ENCODE measurements around the gene CAAP1.
"Not testable (repeated sequence)": the region's sequence is repeated elsewhere in the genome, so short reads cannot be mapped to it uniquely, and the experiment has no call there.

The CAAP1 gene

GRCh38 chr9:26892251-26893029 lies at the start of gene CAAP1:
Gene CAAP1, minus strand, starts transcription at chr9:26892802. Its CDS starts 87 bp downstream, at chr9:26892715.
- peak; percentile 83 to 85 for DNase-seq

- DNase-seq, result no peak
Observed at GRCh38 chr9:26940779-26941178, 48.2 kb upstream of the CAAP1 start.

- DNase-seq, result no peak
Observed at GRCh38 chr9:26939955-26940711, 47.5 kb upstream of the CAAP1 start.

- DNase-seq, result no peak
Observed at GRCh38 chr9:26937816-26938371, 45.3 kb upstream of the CAAP1 start.

- DNase-seq, result no peak
Observed at GRCh38 chr9:26935847-26936246, 43.2 kb upstream of the CAAP1 start.

GRCh38 chr9:26928902-26929495 lies 36.4 kb upstream of the CAAP1 start:
- DNase-seq, result no peak

- no peak for DNase-seq
Observed at GRCh38 chr9:26925609-26926008, 33.0 kb upstream of the CAAP1 start.

GRCh38 chr9:26919698-26920097 lies 27.1 kb upstream of the CAAP1 start:
- DNase-seq, result no peak

GRCh38 chr9:26913138-26913668 lies 20.6 kb upstream of the CAAP1 start:
- DNase-seq, result no peak

- no peak for DNase-seq
Observed at GRCh38 chr9:26904671-26905070, 12.1 kb upstream of the CAAP1 start.

GRCh38 chr9:26904070-26904469 lies 11.5 kb upstream of the CAAP1 start:
- no peak for DNase-seq

- DNase-seq, result no peak
Observed at GRCh38 chr9:26893030-26893676, 551 bp upstream of the CAAP1 start.

- no peak for DNase-seq
Observed at GRCh38 chr9:26891726-26892125, 876 bp downstream of the CAAP1 start.

GRCh38 chr9:26888271-26888670 lies 4.3 kb downstream of the CAAP1 start:
- no peak for DNase-seq

GRCh38 chr9:26882154-26882553 lies 10.4 kb downstream of the CAAP1 start:
- no peak for DNase-seq

GRCh38 chr9:26880262-26880661 lies 12.3 kb downstream of the CAAP1 start:
- no peak for DNase-seq

GRCh38 chr9:26875155-26875554 lies 17.4 kb downstream of the CAAP1 start:
- DNase-seq, result not testable (repeated sequence)

- DNase-seq, result no peak
Observed at GRCh38 chr9:26870292-26870691, 22.3 kb downstream of the CAAP1 start.

- DNase-seq, result no peak
Observed at GRCh38 chr9:26863074-26863473, 29.5 kb downstream of the CAAP1 start.

GRCh38 chr9:26856413-26857032 lies 36.1 kb downstream of the CAAP1 start:
- DNase-seq, result peak in 1 of 2 donors; percentile 19

- no peak for DNase-seq
Observed at GRCh38 chr9:26850995-26851394, 41.6 kb downstream of the CAAP1 start.

GRCh38 chr9:26833792-26834191 lies 58.8 kb downstream of the CAAP1 start:
- no peak for DNase-seq

Measured in hippocampal formation (tissue), 2 donors.